ENCODE data around the gene MR1.

DNA sequence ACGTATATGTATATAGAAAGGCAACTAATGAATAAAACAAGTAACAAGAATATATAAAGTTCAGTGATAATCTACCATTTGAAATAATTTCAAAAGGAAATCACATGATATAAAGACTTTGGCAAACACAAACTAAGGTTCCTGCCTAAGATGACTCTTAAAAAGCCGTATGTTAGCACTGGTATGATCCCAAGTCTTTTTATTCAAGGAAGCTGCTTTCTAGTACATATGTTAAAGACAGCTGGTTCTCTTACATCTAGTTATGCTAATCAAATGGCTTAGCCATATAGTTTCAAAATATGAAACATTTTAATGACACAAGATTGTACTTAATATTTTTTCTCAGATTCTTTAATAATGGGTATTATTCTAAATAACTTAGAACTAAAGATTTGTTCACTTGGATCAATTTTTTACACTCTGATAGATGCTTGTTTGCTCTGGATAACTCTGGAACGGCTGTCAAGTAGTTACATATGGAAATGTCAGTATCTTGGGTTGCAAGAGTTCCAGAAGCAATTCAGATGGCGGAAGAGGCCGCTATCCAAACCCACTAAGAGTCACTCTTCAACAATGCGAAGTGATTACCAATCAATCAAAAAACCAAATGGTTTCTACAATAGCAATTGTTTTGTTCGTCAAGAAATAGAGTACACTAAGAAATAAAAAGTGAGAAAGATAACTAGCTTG, 32.5 kb upstream of the MR1 start:
- TF ChIP-seq POLR2A (IDR thresholded peaks at IDR 0.05; ENCODE audit: low read depth, low read length) (no peak), TAF1 (IDR thresholded peaks at IDR 0.05; ENCODE audit: borderline replicate concordance, low read depth, low read length) (no peak)

Data from GM12892 (cell line).